Trophoblast cell (in vitro differentiated cells and primary cell): ENCODE measurements around the gene IFNGR2.

Source experiments
- DNase-seq, 2 donors: peaks; one replicate each; pipeline ENCODE4 v3.0.0-alpha.2; 2016
- H2AFZ ChIP-seq: 2 replicates; pipeline ENCODE4 v1.6.1; 2013; ENCODE audit warnings: low read length, moderate library complexity, mild to moderate bottlenecking; ENCODE audit not compliant: insufficient read depth, poor library complexity
- H2AK5ac ChIP-seq: 2 replicates; pipeline ENCODE4 v1.6.1; 2013; ENCODE audit warnings: mild to moderate bottlenecking, low read length
- H2BK120ac ChIP-seq: 2 replicates; pipeline ENCODE4 v1.6.1; 2013; ENCODE audit warnings: low read length, mild to moderate bottlenecking, moderate library complexity; ENCODE audit not compliant: insufficient read depth, poor library complexity
- H2BK12ac ChIP-seq: 2 replicates; pipeline ENCODE4 v1.6.1; 2013; ENCODE audit warnings: mild to moderate bottlenecking, low read length, moderate library complexity
- H2BK5ac ChIP-seq: 2 replicates; pipeline ENCODE4 v1.6.1; 2013; ENCODE audit warnings: low read length, low read depth, moderate library complexity, mild to moderate bottlenecking; ENCODE audit not compliant: poor library complexity
- H3K14ac ChIP-seq: 2 replicates; pipeline ENCODE4 v1.6.1; 2013; ENCODE audit warnings: mild to moderate bottlenecking, low read length
- H3K18ac ChIP-seq: 2 replicates; pipeline ENCODE4 v1.6.1; 2013; ENCODE audit warnings: mild to moderate bottlenecking, low read length
- H3K23ac ChIP-seq: 2 replicates; pipeline ENCODE4 v1.6.1; 2013; ENCODE audit warnings: low read length
- H3K27ac ChIP-seq: 2 replicates; pipeline ENCODE4 v1.5.1; 2013; ENCODE audit warnings: low read depth, mild to moderate bottlenecking, inconsistent platforms, low read length, moderate library complexity
- H3K27me3 ChIP-seq: 2 replicates; pipeline ENCODE4 v1.6.1; 2013; ENCODE audit warnings: inconsistent platforms, mild to moderate bottlenecking, low read length, moderate library complexity; ENCODE audit not compliant: insufficient read depth
- H3K36me3 ChIP-seq, 2 experiments: 1 replicate in 1 of 2; 2 replicates in 1 of 2; pipeline ENCODE4 v1.6.1; 2013; ENCODE audit warnings: low read length in 2 of 2, mild to moderate bottlenecking in 2 of 2, moderate library complexity in 1 of 2; ENCODE audit not compliant: insufficient read depth in 2 of 2, control insufficient read depth in 1 of 2
- H3K4ac ChIP-seq: 2 replicates; pipeline ENCODE4 v1.6.1; 2013; ENCODE audit warnings: low read depth, mild to moderate bottlenecking, low read length, moderate library complexity
- H3K4me1 ChIP-seq, 2 experiments: 1 replicate in 1 of 2; 2 replicates in 1 of 2; pipeline ENCODE4 v1.6.1; 2013; ENCODE audit warnings: low read length in 2 of 2, mild to moderate bottlenecking in 2 of 2, moderate library complexity in 1 of 2; ENCODE audit not compliant: insufficient read depth in 2 of 2, control insufficient read depth in 1 of 2
- H3K4me2 ChIP-seq: 2 replicates; pipeline ENCODE4 v1.6.1; 2013; ENCODE audit warnings: inconsistent platforms, mild to moderate bottlenecking, low read length, moderate library complexity
- H3K4me3 ChIP-seq: 2 replicates; pipeline ENCODE4 v1.5.1; 2013; ENCODE audit warnings: mild to moderate bottlenecking, low read depth, low read length, inconsistent platforms
- H3K79me1 ChIP-seq: one replicate; pipeline ENCODE4 v1.6.1; 2013; ENCODE audit warnings: low read length
- H3K79me2 ChIP-seq: 2 replicates; pipeline ENCODE4 v1.6.1; 2013; ENCODE audit warnings: low read length, mild to moderate bottlenecking; ENCODE audit not compliant: control insufficient read depth, insufficient read depth, poor library complexity
- H3K9ac ChIP-seq: 2 replicates; pipeline ENCODE4 v1.6.1; 2013; ENCODE audit warnings: mild to moderate bottlenecking, low read length
- H3K9me3 ChIP-seq: 2 replicates; pipeline ENCODE4 v1.6.1; 2013; ENCODE audit warnings: low read depth, mild to moderate bottlenecking, control low read depth, inconsistent platforms, low read length; ENCODE audit not compliant: insufficient read depth
- H4K12ac ChIP-seq: 2 replicates; pipeline ENCODE4 v1.6.1; 2013; ENCODE audit warnings: low read depth, mild to moderate bottlenecking, low read length, moderate library complexity
- H4K8ac ChIP-seq: 2 replicates; pipeline ENCODE4 v1.6.1; 2013; ENCODE audit warnings: low read depth, mild to moderate bottlenecking, low read length, moderate library complexity
- H4K91ac ChIP-seq: one replicate; pipeline ENCODE4 v1.6.1; 2013; ENCODE audit warnings: low read depth, mild to moderate bottlenecking, low read length, moderate library complexity
- WGBS: extraction: QIAGEN DNeasy Blood & Tissue Kit; methylation state at CpG from one replicate; pipeline ENCODE4 v1.1.7; 2013; ENCODE audit warnings: missing lambda C conversion rate; ENCODE audit not compliant: insufficient read length, insufficient coverage; ENCODE audit errors: extremely low coverage; 5-methylcytosine and 5-hydroxymethylcytosine counted together

Gene IFNGR2

GRCh38 chr21:33372582-33372981 lies 30.6 kb upstream of the IFNGR2 start:
- Histone ChIP-seq H3K23ac (no peak overlapping the region), H3K36me3 (peaks cover 0 to 1% of the 10 kb centered on the region in 2 experiments), H4K8ac (no peak overlapping the region), H3K4ac (no peak overlapping the region), H4K91ac (no peak overlapping the region), H3K4me2 (no peak overlapping the region), H2BK5ac (no peak overlapping the region), H2AFZ (no peak overlapping the region), H3K27ac (no peak overlapping the region), H3K14ac (no peak overlapping the region), H3K27me3 (no peaks in the 10 kb centered on the region), H2AK5ac (no peak overlapping the region), H3K9ac (no peak overlapping the region), H3K79me2 (no peaks in the 10 kb centered on the region), H4K12ac (no peak overlapping the region), H2BK120ac (no peak overlapping the region), H2BK12ac (no peak overlapping the region), H3K79me1 (no peaks in the 10 kb centered on the region), H3K4me3 (no peak overlapping the region), H3K9me3 (peaks cover 10% of the 10 kb centered on the region), H3K4me1 (peaks cover 0 to 2% of the 10 kb centered on the region in 2 experiments), H3K18ac (no peak overlapping the region)
- WGBS, result no CpG with 5 or more reads among the region's 12 CpGs
- no peak for DNase-seq

GRCh38 chr21:33373451-33373850 lies 29.8 kb upstream of the IFNGR2 start:
- no peak overlapping the region for H3K27ac ChIP-seq
- H4K8ac ChIP-seq, result no peak overlapping the region
- no peak overlapping the region for H2AFZ ChIP-seq
- no peaks in the 10 kb centered on the region for H3K79me1 ChIP-seq
- no peak overlapping the region for H2BK5ac ChIP-seq
- H3K9me3 ChIP-seq, result peaks cover 6% of the 10 kb centered on the region
- H3K18ac ChIP-seq, result no peak overlapping the region
- H3K27me3 ChIP-seq, result no peaks in the 10 kb centered on the region
- H3K4me3 ChIP-seq, result no peak overlapping the region
- WGBS, result no CpG with 5 or more reads among the region's 2 CpGs
- peaks cover 0 to 3% of the 10 kb centered on the region in 2 experiments for H3K4me1 ChIP-seq
- no peak overlapping the region for H3K9ac ChIP-seq
- peaks cover 0 to 1% of the 10 kb centered on the region in 2 experiments for H3K36me3 ChIP-seq
- no peak overlapping the region for H2BK12ac ChIP-seq
- H4K91ac ChIP-seq, result no peak overlapping the region
- no peak for DNase-seq
- no peak overlapping the region for H4K12ac ChIP-seq
- no peak overlapping the region for H3K23ac ChIP-seq
- H3K4me2 ChIP-seq, result no peak overlapping the region
- no peaks in the 10 kb centered on the region for H3K79me2 ChIP-seq
- H2BK120ac ChIP-seq, result no peak overlapping the region
- no peak overlapping the region for H3K14ac ChIP-seq
- H3K4ac ChIP-seq, result no peak overlapping the region
- H2AK5ac ChIP-seq, result no peak overlapping the region

- no peaks in the 10 kb centered on the region for H3K79me2 ChIP-seq
- no peak overlapping the region for H3K14ac ChIP-seq
- H3K4me3 ChIP-seq, result no peak overlapping the region
- H3K9ac ChIP-seq, result no peak overlapping the region
- H3K27ac ChIP-seq, result no peak overlapping the region
- H3K27me3 ChIP-seq, result no peaks in the 10 kb centered on the region
- H3K18ac ChIP-seq, result no peak overlapping the region
- H3K23ac ChIP-seq, result no peak overlapping the region
- H3K4me1 ChIP-seq, result peaks cover 0 to 3% of the 10 kb centered on the region in 2 experiments
- H2AFZ ChIP-seq, result no peak overlapping the region
- no peaks in the 10 kb centered on the region for H3K36me3 ChIP-seq
- H4K91ac ChIP-seq, result no peak overlapping the region
- no peak overlapping the region for H4K12ac ChIP-seq
- H2AK5ac ChIP-seq, result no peak overlapping the region
- WGBS, result no CpG with 5 or more reads among the region's 2 CpGs
- H2BK5ac ChIP-seq, result no peak overlapping the region
- H2BK120ac ChIP-seq, result no peak overlapping the region
- no peak overlapping the region for H2BK12ac ChIP-seq
- no peak overlapping the region for H3K4me2 ChIP-seq
- no peak for DNase-seq
- H3K9me3 ChIP-seq, result peaks cover 3% of the 10 kb centered on the region
- H4K8ac ChIP-seq, result no peak overlapping the region
- no peak overlapping the region for H3K4ac ChIP-seq
- H3K79me1 ChIP-seq, result no peaks in the 10 kb centered on the region
Observed at GRCh38 chr21:33374080-33374449, 29.1 kb upstream of the IFNGR2 start.

- Histone ChIP-seq H4K8ac (no peak overlapping the region), H3K9ac (no peak overlapping the region), H4K12ac (no peak overlapping the region), H3K4ac (no peak overlapping the region), H2BK5ac (no peak overlapping the region), H3K36me3 (no peaks in the 10 kb centered on the region), H3K18ac (no peak overlapping the region), H2AFZ (no peak overlapping the region), H3K9me3 (peaks cover 3% of the 10 kb centered on the region), H2AK5ac (no peak overlapping the region), H3K27me3 (no peaks in the 10 kb centered on the region), H2BK12ac (no peak overlapping the region), H4K91ac (no peak overlapping the region), H3K4me1 (peaks cover 0 to 3% of the 10 kb centered on the region in 2 experiments), H2BK120ac (no peak overlapping the region), H3K4me3 (no peak overlapping the region), H3K4me2 (no peak overlapping the region), H3K23ac (no peak overlapping the region), H3K14ac (no peak overlapping the region), H3K27ac (no peak overlapping the region), H3K79me1 (no peaks in the 10 kb centered on the region), H3K79me2 (no peaks in the 10 kb centered on the region)
- DNase-seq, result peak in 1 of 2 donors; percentile 59
- WGBS, result no CpG with 5 or more reads among the region's 4 CpGs
Observed at GRCh38 chr21:33374450-33375096, 28.6 kb upstream of the IFNGR2 start.
